CD4-positive, alpha-beta T cell treated with Interleukin-2 at 100 ng/mL for 4 hours (primary cell): ENCODE data around the gene DYNC2LI1.

ENCODE experiments used
- DNase-seq: peaks from one replicate; pipeline ENCODE4 v3.0.0-alpha.2; 2020; ENCODE audit warnings: low spot score

The DYNC2LI1 gene

GRCh38 chr2:43846140-43846793 lies 72.4 kb downstream of the DYNC2LI1 start:
- no peak for DNase-seq

GRCh38 chr2:43848214-43848613 lies 74.4 kb downstream of the DYNC2LI1 start:
- DNase-seq: no peak

GRCh38 chr2:43851011-43851980 lies 77.5 kb downstream of the DYNC2LI1 start:
- DNase-seq: no peak

- DNase-seq: no peak
Observed at GRCh38 chr2:43852196-43852730, 78.4 kb downstream of the DYNC2LI1 start.

GRCh38 chr2:43853141-43854081 lies 79.6 kb downstream of the DYNC2LI1 start:
- DNase-seq: no peak

- DNase-seq: no peak
Observed at GRCh38 chr2:43854671-43855070, 80.8 kb downstream of the DYNC2LI1 start.

- no peak for DNase-seq
Observed at GRCh38 chr2:43855292-43855691, 81.5 kb downstream of the DYNC2LI1 start.
